GM21723 (cell line): Measurements from ENCODE around the gene VPS13D.
"Not testable (repeated sequence)": the region's sequence is repeated elsewhere in the genome, so short reads cannot be mapped to it uniquely, and the experiment has no call there.

Source experiments
- ATAC-seq: cut with Tn5 transposase; IDR thresholded peaks from one replicate; pipeline ENCODE4 v1.9.1; 2021; ENCODE audit warnings: mild to moderate bottlenecking, moderate library complexity; ENCODE audit not compliant: unreplicated experiment

Gene VPS13D

DNA sequence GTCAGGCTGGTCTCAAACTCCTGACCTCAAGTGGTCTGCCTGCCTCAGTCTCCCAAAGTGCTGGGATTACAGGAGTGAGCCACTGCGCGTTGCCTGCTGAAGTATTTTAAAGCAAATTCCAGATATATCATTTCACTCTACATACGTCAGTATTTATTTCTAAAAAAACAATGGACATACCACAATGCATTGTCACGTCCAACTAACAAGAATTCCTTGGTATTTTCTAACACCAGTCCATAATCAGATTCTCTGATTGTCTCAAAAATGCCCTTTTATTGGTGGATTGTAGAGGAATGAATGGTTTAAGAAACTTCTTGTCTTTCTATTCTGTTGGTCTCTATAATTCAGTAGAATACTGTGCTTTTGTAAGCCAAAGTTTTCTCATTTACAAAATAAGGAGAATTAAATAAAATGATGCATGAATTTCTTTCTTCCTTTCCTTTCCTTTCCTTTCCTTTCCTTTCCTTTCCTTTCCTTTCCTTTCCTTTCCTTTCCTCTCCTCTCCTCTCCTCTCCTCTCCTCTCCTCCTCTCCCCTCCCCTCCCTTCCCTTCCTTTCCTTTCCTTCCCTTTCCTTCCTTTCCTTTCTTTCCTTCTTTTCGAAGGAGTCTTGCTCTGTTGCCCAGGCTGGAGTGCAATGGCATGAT is 55.8 kb downstream of the VPS13D start:
- no peak for ATAC-seq

DNA sequence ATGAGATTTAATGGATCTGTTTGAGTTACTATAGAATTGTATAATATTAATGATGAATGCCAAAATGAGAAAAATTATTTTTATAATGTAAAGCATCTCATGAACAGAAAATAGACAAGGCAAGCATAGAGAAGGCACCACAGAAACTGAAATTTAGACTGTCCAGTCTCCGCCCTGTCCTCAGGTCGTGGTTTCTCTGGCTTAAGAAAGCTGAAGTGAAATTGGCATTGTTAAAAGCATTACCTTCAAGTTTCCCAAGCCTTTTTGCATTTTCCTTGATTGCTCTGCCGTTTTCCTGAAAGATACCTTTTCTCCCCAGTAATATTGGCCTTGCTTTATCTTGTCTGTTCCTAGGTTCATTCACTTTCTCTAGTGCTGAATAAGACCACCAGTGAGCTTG is 58.0 kb downstream of the VPS13D start:
- no peak for ATAC-seq

DNA sequence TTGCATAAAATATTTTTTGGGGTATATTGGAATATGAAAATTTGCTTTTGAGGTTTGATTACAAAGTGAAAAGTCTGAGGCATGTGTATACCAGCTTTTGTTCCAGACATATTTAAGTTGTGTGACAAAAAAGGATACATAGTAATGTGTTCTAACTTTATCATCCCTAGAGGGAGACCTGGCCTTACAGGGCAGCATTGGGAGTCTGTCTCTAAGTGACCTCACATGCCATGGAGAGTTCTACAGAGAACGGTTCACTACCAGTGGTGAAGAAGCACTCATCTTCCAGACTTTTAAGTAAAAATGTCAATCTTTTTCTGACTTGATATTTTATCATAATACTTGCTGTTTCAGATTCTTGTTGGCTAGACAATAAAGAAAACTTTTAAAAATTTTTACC is 61.0 kb downstream of the VPS13D start:
- no peak for ATAC-seq

DNA sequence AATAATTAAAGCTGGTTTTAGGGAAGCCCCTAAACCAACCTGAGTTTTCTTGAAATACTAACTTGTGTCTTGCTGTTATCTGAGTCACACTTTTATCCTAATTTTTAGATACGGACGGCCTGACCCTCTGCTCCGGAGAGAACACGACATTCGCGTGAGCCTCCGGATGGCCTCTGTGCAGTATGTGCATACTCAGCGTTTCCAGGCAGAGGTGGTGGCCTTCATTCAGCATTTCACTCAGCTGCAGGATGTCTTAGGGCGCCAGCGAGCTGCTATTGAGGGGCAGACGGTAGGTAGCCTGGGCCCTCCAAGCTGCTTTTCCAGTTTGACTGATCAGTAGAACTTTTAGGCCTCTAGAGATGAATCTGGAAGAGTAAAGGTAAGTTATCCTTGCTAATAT is 63.6 kb downstream of the VPS13D start:
- no peak for ATAC-seq

DNA sequence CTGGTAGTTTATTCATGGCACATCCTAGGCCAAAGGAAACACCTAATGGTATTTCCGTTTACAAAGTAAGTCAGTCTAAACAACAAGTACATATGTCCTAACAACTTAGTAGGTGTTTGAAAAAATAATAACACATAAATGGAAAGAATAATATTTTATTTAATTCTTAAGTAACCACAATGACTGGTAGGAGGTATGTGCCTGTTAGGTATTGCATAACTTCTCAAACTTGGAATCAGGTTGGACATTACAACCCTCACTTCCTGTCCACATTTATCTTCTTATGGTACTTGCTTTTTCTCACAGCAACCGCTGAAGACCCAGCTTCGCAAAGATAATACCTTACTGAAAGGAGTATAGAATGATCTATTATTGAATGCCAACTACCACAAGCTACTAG is 64.2 kb downstream of the VPS13D start:
- ATAC-seq: no peak

DNA sequence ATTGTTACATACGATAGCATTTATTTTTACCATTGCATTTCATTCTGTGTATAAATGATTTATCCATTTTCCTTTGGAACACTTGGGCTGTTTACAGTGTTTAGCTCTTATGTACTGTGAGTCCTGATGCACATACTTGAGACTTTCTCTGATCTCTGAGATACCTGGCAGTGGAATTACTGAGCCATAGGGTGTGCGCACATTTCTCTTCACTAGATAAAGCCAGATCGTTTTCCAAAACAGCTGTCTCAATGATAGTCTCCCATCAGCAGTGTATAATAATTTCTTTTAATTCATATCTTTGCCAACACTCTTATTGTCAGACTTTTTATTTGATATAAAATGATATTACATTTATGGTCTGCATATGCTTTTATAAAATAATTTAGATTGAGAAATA is 66.2 kb downstream of the VPS13D start:
- no peak for ATAC-seq

DNA sequence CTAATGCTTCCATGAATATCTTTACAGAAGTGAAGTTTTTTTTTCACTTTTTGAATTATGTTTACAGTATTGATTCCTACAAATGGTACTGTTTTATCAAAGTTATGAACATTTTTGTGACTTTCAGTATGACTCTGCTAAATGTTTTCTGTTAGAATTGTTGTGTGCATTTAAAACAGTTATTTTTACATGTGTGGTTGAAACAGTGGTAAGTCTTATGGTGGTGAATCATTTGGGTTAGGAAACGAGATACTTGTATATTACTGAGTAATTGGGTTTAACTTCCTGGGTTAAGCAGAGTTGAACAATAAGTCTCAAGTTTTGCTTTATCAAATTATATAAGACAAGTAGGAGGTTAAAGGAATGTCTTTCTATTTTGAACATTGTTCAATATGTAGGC is 66.8 kb downstream of the VPS13D start:
- ATAC-seq: peak; percentile 82

DNA sequence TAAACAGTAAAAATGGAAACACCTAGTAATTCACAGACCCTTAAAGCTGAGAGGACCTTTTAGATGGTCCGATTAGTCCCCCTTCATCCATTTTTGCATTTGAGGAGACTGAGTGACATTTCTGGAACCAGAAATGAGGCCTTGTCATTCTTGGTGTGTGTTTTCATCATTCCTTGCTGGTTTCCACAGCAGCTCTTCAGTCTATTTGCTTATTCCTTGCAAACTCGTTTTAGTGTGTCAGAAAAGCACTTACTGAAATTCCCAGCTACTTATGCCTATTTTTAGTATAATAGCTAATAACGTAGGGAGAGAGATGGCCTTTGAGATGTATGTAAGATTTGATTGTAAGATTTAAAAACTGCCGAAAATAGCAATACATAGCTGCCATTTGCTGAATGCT is 70.9 kb downstream of the VPS13D start:
- no peak for ATAC-seq

DNA sequence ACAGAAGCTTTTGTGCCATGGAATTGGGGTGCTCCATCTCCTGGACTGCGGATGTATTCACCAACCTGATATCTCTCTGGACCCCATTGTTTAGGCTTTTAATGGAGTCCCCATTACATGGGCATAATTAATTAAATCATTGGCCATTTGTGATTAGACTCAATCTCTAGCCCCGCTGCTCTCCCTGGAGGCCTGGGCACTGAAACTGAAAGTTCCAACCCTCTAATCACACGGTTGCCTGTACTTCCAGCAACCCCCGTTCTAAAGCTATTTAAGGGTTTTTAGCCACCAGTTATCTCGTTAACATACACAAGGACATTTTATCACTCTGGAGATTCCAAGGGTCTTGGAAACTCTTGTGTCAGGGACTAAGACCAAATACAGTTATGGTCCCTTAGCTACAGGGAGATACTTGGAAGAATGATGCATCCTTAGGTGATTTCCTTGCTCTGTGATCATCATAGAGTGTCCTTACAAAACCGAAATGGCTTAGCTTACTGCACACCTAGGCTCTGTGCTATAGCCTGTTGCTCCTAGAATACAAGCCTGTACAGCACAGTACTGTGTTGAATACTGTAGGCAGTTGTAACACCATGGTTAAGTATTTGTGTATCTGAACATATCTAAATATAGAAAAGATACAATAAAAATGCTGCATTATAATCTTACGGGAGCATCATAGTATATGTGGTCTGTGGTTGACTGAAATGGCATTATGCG is 71.8 kb downstream of the VPS13D start:
- ATAC-seq: no peak

DNA sequence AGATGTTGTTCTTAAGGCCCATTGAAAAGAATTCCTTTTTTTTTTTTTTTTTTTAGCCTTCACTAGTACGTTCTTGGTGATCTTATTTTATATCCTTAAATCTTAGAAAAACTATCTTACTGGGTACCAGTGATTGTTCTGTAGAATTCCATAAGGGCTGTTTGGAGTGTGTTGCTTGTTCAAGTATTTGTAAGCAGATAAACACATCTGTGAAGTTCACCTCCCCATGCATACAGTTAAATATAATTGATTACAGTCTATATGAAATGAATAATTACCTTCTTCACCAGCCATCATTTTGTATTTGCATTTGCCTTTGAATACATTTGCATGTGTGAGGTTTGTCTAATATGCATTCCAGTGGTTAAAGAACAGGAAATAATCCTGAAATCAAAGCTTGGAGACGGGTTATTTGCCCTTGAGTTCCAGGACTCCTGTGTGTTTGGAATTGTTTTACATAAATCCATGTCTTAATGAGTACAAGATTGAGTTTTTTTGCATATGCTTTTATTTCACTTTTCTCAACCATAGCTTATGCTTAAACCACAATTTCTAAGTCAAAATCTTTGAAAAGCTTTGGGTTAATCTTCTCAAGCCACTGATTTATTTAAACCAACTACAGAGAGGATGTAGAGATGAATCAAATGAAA is 73.1 kb downstream of the VPS13D start:
- ATAC-seq: no peak

DNA sequence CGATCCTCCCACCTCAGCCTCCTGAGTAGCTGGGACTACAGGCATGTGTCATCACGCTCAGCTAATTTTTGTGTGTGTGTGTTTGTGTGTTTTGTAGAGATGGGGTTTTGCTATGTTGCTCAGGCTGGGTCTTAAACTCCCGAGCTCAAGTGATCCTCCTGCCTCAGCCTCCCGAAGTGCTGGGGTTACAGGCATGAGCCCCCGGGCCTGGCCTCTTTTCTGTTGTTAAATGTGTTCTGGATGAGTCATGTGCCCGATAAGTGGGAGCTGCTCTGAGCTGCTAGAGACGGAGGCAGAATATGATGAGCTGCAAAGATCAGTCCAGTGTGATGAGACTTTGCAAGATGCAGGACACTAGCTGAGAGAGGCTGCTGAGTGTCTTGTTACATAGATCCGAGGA is 75.5 kb downstream of the VPS13D start:
- no peak for ATAC-seq

DNA sequence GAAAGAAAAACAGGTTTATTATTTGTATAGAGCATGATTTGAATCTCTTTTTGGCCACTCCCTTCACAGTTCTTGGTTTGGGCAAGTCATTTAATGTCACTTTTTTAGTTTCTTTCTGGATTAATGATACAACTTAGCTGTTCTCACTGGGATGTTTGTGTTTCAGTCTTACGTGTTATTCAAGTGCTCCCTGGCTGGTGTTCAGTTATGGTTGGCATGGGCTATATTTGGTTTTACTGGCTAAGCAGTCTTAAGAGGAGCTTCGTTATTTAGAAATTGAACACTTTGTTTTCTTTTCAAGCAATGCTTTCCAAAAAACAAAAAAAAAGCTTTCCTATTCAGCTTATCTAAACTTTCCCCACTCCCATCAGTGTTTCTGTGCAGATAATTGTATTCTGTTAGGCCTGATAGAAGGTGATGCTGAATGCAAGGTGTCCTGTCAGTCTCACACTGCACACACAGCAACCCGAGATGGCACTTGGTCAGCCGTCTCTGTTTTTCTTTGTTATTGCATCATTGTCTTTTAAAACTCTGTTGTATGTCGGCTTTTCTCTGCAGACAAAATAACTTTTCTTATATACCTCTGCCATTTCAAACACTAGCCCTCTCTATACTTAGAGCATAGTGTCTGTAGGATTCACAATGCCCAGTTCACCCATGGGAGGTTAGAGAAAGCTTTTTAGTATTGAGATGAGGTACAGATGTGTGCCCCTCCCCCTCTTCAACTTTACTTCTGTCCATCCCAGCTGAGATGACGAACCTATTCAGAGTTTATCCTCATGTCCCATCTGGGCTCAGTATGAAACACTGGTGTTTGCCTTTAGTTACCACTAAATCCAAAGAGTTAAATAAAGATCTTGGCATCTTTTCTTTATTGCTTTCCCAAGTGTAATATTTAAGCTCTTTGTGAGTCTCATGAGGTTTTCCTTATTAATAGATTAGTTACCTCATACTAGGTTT is 80.2 kb downstream of the VPS13D start:
- ATAC-seq: no peak

DNA sequence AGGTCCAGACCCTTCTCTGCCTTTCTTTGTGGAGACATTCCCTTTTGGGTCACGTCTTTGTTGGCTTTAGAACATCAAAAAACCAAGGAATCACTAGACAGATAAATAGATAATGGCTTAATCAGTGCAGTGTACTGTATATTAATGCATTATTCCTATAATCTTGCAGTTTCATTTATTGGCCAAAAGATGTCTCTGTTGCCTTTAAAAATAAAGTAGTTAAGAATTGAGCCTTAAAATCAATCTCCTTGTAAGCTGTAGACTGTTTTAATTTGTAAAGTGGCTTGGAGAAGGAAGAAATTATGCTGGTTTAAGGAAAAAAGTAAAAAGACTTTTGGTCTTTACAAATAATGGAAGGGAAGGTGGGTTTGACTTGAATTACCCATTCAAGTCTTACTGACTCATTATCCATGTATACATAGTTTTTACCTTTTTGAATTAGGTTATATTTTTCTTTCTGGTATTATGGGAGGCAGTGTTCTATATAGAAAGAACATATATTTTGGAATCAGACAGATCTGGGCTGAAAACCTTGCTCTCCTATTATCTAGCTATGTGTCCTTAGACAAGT is 84.6 kb downstream of the VPS13D start:
- no peak for ATAC-seq

DNA sequence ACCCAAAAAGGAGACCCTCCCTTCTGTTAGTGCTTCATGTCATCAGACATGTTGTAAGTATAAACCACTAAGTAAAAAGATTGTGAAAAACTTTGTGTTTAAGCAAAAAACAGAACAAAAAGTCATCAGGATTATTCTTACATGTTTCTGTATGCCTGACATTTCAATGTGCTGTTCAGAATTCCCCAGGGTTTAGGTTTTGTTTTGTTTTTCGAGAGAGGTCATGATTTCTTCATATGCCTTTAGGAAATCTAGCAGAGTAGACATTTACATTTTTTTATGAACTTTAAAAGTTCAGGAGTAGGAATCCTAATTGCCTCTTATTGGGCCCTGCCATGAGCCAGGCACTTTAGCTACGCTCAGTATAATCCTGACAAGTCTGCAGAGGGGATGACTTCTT is 85.3 kb downstream of the VPS13D start:
- ATAC-seq: no peak

DNA sequence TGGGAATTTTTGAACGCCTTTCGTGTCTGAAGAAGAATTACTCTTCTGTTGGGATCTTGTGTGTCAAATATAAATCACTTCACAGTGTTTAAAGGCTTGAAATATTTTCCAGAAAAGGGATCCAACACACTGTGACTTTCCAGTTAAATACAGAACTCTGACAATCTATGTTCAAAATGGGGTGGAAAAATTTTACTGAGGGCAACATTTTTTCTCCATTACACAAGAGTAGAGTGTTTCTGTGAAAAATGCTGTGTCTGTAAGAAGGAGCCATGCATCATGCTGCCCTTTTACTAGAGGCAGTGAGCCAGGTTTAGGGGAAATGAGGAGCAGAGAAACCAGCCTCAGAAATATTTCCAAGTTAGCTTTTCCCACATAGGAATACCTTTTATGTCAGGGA is 86.5 kb downstream of the VPS13D start:
- no peak for ATAC-seq

DNA sequence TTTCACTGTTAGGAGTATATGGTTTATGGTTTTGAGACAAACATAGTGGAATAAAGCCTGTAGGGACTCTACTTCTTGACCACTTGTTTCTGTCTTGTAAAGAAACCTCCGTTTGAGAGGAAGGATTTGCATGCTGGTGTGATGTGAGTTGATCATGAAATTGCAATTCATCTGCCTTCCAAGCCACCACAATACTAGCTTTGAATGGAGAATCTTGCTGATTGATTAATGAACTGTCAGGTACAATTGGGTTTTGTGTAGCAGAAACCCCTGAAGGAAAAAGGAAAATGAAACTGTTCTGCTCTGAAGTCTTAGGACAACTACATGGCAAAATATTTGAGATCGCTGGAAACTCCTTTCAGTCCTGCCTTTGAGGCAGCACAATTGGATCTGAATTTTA is 90.7 kb downstream of the VPS13D start:
- no peak for ATAC-seq

DNA sequence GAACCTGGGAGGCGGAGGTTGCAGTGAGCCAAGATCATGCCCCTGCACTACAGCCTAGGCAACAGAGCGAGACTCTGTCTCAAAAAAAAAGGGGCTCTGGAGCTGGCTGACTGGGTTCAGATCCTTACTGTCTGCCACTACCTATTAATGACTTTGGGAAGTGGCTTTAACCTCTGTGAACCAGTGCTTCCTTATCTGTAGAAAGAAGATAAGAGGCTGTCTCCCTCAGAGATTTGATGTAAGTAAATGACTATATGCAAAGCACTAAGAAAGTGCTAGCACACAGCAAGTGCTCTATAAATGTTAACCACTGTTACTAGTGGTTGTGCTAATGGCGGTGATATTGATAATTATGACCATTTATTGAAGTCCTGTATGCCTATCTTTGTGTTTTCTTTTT is 94.6 kb downstream of the VPS13D start:
- no peak for ATAC-seq

DNA sequence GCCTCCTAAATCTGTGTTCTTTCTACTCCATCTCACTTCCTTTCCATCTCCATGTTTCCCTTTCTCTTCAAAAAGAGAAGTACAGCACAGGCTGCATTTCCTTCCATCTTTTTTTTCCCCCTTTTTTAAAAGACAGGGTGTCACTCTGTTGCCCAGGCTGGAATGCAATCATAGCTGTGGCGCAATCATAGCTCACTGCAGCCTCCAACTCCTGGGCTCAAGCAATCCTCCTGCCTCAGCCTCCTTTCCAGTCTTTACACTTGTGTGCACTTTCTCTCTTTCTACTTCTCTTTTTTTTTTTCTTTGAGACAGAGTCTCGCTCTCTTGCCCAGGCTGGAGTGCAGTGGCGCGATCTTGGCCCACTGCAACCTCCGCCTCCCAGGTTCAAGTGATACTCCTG is 95.1 kb downstream of the VPS13D start:
- not testable (repeated sequence) for ATAC-seq

DNA sequence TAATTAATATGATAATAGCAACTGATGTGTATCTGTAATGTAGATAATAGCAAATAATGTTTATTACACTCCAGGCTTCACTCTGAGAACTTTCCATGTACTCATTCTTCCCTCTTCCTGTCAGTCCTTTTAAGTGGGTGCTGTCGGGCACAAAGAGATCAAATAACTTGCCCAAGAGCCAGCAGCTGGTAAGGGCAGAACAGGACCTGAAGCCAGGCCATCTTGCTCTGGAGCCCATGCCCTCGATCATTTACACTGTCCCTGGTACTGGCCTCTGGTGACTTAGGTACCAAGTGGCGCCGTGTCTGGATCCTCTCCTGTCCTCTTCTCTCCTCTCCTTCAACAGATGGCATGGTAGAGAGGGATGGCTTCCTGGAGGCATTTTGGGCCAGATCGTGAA is 97.2 kb downstream of the VPS13D start:
- no peak for ATAC-seq

DNA sequence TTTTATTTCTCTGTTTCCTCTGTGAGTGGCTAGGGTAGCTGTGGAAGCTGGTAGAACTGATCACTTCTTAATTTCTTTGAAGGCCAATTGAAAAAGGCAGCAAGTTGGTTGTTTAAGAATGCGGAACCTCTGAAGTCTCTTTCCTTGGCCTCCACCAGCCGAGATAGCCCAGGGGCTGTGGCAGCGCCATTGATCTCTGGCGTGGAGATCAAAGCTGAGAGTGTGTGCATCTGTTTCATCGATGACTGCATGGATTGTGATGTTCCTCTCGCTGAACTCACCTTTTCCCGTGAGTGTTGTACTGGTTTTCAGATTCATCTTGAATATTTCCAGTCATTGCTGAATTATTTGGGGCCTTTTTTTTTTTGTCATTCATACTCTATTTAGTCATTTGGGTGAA is 97.7 kb downstream of the VPS13D start:
- no peak for ATAC-seq
